Mesothelial cell of epicardium (in vitro differentiated cells): ENCODE measurements around the gene HEXA. TPM values are rescaled to one million over a fixed set of nuclear protein-coding genes. Genes with fewer than 3 reads are reported as not detected.

Source experiments
- DNase-seq, 2 experiments: peaks; one replicate each; pipeline ENCODE4 v3.0.0; 2021; ENCODE audit warnings: low spot score in 2 of 2; ENCODE audit not compliant: unreplicated experiment in 2 of 2
- H3K27ac Mint-ChIP-seq: 2 replicates; pipeline ENCODE4 v1.8.0; 2021; ENCODE audit warnings: mixed read lengths
- H3K27me3 Mint-ChIP-seq: 2 replicates; pipeline ENCODE4 v1.8.0; 2021; ENCODE audit warnings: low read depth, mixed read lengths
- H3K36me3 Mint-ChIP-seq: 2 replicates; pipeline ENCODE4 v1.8.0; 2021; ENCODE audit warnings: mixed read lengths
- H3K4me1 Mint-ChIP-seq: 2 replicates; pipeline ENCODE4 v1.8.0; 2021; ENCODE audit warnings: mixed read lengths
- H3K4me3 Mint-ChIP-seq: 2 replicates; pipeline ENCODE4 v1.8.0; 2021; ENCODE audit warnings: mild to moderate bottlenecking, moderate library complexity, mixed read lengths
- H3K9me3 Mint-ChIP-seq: 2 replicates; pipeline ENCODE4 v1.8.0; 2021; ENCODE audit warnings: mixed read lengths
- CTCF ChIP-seq: fragments of 200-600 bp; sonication (generic); IDR thresholded peaks from one replicate; pipeline ENCODE4 v1.5.0; 2021; ENCODE audit warnings: antibody characterized with exemption; ENCODE audit not compliant: unreplicated experiment
- total RNA-seq: library from RNA; stranded (reverse); gene quantifications from 3 replicates; pipeline ENCODE4 v1.2.1, GENCODE V29; 2021

The HEXA gene
- total RNA-seq, 1 donor from 2014 or later: 98.6 TPM

- no peaks in the 10 kb centered on the region for H3K27me3 Mint-ChIP-seq
- H3K9me3 Mint-ChIP-seq: no peaks in the 10 kb centered on the region
- H3K4me3 Mint-ChIP-seq: no peak overlapping the region
- peaks cover 9% of the 10 kb centered on the region for H3K36me3 Mint-ChIP-seq
- DNase-seq: no peak
- no peak for TF ChIP-seq CTCF
- no peaks in the 10 kb centered on the region for H3K4me1 Mint-ChIP-seq
- H3K27ac Mint-ChIP-seq: no peak overlapping the region
Measured at GRCh38 chr15:72358121-72358520, 17.7 kb downstream of the HEXA start.

GRCh38 chr15:72354496-72354895 is 21.3 kb downstream of the HEXA start:
- Mint-ChIP-seq H3K36me3 (peaks cover 16% of the 10 kb centered on the region), H3K27ac (no peak overlapping the region), H3K9me3 (no peaks in the 10 kb centered on the region), H3K4me1 (no peaks in the 10 kb centered on the region), H3K27me3 (no peaks in the 10 kb centered on the region), H3K4me3 (no peak overlapping the region)
- DNase-seq: no peak
- no peak for TF ChIP-seq CTCF

GRCh38 chr15:72353266-72353665 is 22.5 kb downstream of the HEXA start:
- H3K9me3 Mint-ChIP-seq: no peaks in the 10 kb centered on the region

GRCh38 chr15:72345806-72346205 is 30.0 kb downstream of the HEXA start:
- H3K4me1 Mint-ChIP-seq: no peaks in the 10 kb centered on the region
- H3K4me3 Mint-ChIP-seq: no peak overlapping the region
- H3K36me3 Mint-ChIP-seq: peaks cover 27% of the 10 kb centered on the region
- H3K9me3 Mint-ChIP-seq: no peaks in the 10 kb centered on the region
- no peak for DNase-seq
- no peak for TF ChIP-seq CTCF
- no peak overlapping the region for H3K27ac Mint-ChIP-seq
- H3K27me3 Mint-ChIP-seq: no peaks in the 10 kb centered on the region

More at GRCh38 chr15:72353266-72353665, 22.5 kb downstream of the HEXA start:
- no peak for TF ChIP-seq CTCF
- H3K4me1 Mint-ChIP-seq: no peaks in the 10 kb centered on the region
- H3K27me3 Mint-ChIP-seq: no peaks in the 10 kb centered on the region
- no peak overlapping the region for H3K4me3 Mint-ChIP-seq
- H3K36me3 Mint-ChIP-seq: peaks cover 29% of the 10 kb centered on the region
- DNase-seq: no peak
- H3K27ac Mint-ChIP-seq: no peak overlapping the region

- DNase-seq: no peak
- TF ChIP-seq CTCF: no peak
- Mint-ChIP-seq H3K9me3 (no peaks in the 10 kb centered on the region), H3K4me1 (no peaks in the 10 kb centered on the region), H3K27me3 (no peaks in the 10 kb centered on the region), H3K4me3 (no peak overlapping the region), H3K27ac (no peak overlapping the region), H3K36me3 (peaks cover 27% of the 10 kb centered on the region)
Measured at GRCh38 chr15:72345280-72345679, 30.5 kb downstream of the HEXA start.

GRCh38 chr15:72344602-72345001 is 31.2 kb downstream of the HEXA start:
- TF ChIP-seq CTCF: no peak
- H3K4me1 Mint-ChIP-seq: peaks cover 6% of the 10 kb centered on the region
- peaks cover 26% of the 10 kb centered on the region for H3K36me3 Mint-ChIP-seq
- no peak for DNase-seq
- no peaks in the 10 kb centered on the region for H3K9me3 Mint-ChIP-seq
- no peak overlapping the region for H3K4me3 Mint-ChIP-seq
- no peaks in the 10 kb centered on the region for H3K27me3 Mint-ChIP-seq
- no peak overlapping the region for H3K27ac Mint-ChIP-seq
